NCI-H2196 treated with DMSO at 0.1 percent for 48 hours (cell line): Measurements from ENCODE around the gene HOPX.
"Not testable (repeated sequence)": the region's sequence is repeated elsewhere in the genome, so short reads cannot be mapped to it uniquely, and the experiment has no call there.

Source experiments
- DNase-seq: peaks from one replicate; lab custom pipeline; 2025; ENCODE audit not compliant: unreplicated experiment; lab: John Stamatoyannopoulos, UW

The HOPX gene

GRCh38 chr4:56655627-56656345 is 25.3 kb downstream of the HOPX start:
- DNase-seq, result no peak

GRCh38 chr4:56655209-56655626 is 25.9 kb downstream of the HOPX start:
- no peak for DNase-seq

GRCh38 chr4:56654238-56654632 is 26.9 kb downstream of the HOPX start:
- no peak for DNase-seq

GRCh38 chr4:56653461-56654237 is 27.4 kb downstream of the HOPX start:
- no peak for DNase-seq

- DNase-seq, result no peak
Measured at GRCh38 chr4:56652196-56652595, 28.9 kb downstream of the HOPX start.

- no peak for DNase-seq
Measured at GRCh38 chr4:56651056-56651350, 30.1 kb downstream of the HOPX start.

GRCh38 chr4:56650262-56651055 is 30.6 kb downstream of the HOPX start:
- no peak for DNase-seq

- no peak for DNase-seq
Measured at GRCh38 chr4:56649445-56650261, 31.4 kb downstream of the HOPX start.

- DNase-seq, result no peak
Measured at GRCh38 chr4:56648824-56649151, 32.3 kb downstream of the HOPX start.

GRCh38 chr4:56648021-56648823 is 32.9 kb downstream of the HOPX start:
- DNase-seq, result no peak

GRCh38 chr4:56646341-56646740 is 34.8 kb downstream of the HOPX start:
- no peak for DNase-seq

- DNase-seq, result no peak
Measured at GRCh38 chr4:56643596-56643995, 37.5 kb downstream of the HOPX start.

GRCh38 chr4:56641494-56642051 is 39.5 kb downstream of the HOPX start:
- no peak for DNase-seq

- DNase-seq, result no peak
Measured at GRCh38 chr4:56640621-56641493, 40.2 kb downstream of the HOPX start.

- no peak for DNase-seq
Measured at GRCh38 chr4:56637791-56638190, 43.3 kb downstream of the HOPX start.

- DNase-seq, result no peak
Measured at GRCh38 chr4:56637154-56637553, 43.9 kb downstream of the HOPX start.

GRCh38 chr4:56634954-56635353 is 46.1 kb downstream of the HOPX start:
- DNase-seq, result not testable (repeated sequence)

GRCh38 chr4:56633486-56633885 is 47.6 kb downstream of the HOPX start:
- DNase-seq, result no peak
